Activated T-cell treated with anti-CD3 and anti-CD28 coated beads, Interleukin-2, amount 50 U/mL, for 48 hours (primary cell): ENCODE data around the gene ZNF398.
A peak's percentile ranks its signal among the peaks of the same experiment; 100 is the strongest.
"Not testable (repeated sequence)": the region's sequence is repeated elsewhere in the genome, so short reads cannot be mapped to it uniquely, and the experiment has no call there.

ENCODE experiments used
- DNase-seq, 2 experiments: peaks; one replicate each; pipeline ENCODE4 v3.0.0-alpha.2; 2020

ZNF398 gene

DNA sequence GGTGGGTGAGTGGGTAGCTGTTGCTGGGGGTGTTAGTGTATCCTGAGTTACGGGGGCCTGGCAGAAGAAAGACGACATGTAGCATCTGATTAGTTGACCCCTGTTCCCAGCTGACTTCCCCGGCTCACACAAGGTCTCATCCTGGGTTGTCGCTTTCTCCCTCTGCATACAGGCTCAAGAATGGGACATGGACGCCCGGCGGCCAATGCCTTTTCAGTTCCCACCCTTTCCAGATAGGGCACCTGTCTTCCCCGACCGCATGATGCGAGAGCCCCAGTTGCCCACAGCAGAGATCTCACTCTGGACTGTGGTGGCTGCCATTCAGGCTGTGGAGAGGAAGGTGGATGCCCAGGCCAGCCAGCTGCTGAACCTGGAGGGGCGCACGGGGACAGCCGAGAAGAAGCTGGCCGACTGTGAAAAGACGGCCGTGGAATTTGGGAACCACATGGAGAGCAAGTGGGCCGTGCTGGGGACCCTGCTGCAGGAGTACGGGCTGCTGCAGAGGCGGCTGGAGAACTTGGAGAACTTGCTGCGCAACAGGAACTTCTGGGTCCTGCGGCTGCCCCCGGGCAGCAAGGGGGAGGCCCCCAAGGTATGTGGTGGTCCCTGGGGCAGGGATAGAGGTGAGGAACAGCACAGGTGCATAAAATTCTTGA lies 51.0 kb downstream of the ZNF398 start:
- DNase-seq, result no peak

DNA sequence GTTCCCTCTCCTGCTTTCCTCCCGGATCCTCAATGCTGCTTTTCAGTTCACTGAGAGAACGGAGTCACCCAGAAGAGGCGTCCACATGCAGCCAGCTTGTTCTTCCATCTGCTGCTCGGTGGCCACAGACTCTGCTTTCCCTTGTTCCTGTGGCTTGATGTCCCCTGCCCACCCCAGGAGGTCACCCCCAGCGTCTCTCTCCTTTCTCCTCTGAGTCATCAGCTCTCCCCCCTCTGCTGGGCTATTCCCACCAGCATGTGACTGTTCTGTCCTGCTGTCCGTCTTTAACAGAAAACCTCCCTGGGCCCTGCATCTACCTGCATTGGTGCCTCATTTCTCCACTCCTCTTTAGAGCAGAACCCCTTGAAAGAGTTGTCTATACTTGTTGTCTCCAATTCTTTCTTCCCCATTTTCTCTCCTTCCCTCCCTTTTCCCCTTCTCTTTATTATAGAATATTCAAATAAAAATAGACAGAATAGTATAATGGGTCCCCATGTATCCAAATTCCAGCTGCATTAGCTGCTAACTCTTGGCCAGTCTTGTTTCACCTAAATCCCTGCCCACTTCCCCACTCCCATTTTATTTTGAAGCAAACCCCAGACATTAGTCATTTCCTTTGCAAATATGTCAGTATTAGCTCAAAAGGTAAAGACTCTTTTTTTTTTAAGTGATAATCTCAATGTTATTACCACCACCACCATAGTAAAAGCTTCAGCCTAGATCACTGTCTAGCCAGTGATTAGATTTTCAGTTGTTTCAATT lies 52.2 kb downstream of the ZNF398 start:
- DNase-seq, result no peak

DNA sequence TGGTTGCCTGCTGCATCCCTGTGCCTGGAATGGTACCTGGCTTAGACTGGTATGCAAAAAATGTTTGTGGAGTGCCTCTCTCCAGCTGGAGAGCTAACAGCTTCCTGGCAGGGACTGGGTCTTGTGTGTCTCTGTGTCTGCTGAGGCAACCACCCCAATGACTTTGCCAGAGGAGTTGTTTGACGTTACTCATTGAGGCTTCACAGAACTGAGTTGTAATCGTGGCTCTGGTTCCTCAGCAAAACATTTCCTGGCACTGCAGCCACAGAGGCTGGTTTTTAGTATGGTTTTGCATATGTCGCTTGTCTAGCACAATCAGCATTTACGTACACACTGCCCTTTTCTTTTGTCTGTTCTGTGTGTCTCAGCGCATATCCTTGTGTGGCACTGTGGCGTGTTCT lies 55.6 kb downstream of the ZNF398 start:
- DNase-seq, result peak; percentile 39 to 56

DNA sequence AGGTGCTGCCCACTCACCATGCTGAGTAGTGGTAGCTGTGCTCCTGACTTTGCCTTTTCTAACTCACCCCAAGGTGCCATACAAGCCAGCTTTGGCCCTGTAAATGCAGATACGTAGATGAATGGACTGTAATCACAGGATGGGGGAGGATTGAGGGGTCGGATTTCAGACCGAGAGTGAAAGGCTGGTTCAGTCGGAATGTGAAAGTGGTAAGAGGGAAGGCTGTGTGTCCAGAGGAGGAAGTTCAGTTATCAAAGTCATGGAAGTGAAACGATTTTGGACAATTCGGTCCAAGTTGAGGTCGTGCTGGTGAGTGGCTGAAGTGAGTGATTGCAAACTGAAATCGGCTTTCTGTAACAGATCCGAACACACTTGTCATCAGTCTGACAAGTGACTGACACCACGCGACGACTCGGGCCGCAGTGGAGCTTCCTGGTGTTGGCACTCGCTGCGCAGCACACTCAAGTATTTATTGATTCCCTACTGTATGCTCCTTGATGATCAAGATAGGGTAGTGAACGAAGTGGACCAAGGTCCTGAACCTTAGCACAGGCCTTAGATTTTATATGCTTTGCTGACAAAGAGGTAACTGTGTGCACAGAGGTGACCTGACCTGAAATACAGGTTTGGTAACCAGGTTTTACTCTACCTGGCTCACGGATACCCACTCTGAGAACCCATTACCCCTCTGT lies 58.6 kb downstream of the ZNF398 start:
- DNase-seq, result no peak

DNA sequence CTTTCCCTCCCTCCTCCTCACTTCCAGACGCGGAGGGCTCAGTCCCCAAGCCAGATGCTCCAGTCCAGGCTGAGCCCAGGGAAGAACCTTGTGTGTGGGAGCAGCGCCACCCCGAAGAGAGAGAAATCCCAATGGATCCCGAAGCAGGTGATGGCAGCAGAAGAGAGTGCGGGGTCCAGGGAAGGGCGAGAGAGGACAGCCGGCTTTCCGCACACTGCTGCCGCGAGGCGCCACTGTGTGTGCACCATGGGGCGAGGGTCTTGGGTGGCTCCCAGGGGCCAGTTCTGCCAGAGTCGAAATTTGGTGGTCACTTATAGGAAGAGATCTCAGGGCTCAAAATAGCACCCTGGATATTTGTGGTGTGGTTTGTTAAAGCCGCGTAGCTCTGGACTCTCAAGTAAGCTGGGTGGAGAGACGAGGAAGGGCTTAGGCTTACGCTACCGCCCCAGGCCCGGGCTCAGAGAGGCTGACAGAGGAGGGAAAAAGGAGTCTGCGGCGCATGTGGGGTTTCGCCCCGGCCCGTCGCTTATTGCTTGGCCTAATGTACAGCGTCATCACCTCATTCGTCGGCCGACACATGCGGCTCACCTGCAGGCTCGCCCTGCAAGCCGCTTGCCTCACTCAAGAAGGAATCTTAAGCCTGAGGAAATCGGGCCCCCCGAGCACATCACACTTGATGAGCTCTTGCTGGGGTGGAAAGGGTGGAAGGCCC lies 60.2 kb downstream of the ZNF398 start:
- no peak for DNase-seq

DNA sequence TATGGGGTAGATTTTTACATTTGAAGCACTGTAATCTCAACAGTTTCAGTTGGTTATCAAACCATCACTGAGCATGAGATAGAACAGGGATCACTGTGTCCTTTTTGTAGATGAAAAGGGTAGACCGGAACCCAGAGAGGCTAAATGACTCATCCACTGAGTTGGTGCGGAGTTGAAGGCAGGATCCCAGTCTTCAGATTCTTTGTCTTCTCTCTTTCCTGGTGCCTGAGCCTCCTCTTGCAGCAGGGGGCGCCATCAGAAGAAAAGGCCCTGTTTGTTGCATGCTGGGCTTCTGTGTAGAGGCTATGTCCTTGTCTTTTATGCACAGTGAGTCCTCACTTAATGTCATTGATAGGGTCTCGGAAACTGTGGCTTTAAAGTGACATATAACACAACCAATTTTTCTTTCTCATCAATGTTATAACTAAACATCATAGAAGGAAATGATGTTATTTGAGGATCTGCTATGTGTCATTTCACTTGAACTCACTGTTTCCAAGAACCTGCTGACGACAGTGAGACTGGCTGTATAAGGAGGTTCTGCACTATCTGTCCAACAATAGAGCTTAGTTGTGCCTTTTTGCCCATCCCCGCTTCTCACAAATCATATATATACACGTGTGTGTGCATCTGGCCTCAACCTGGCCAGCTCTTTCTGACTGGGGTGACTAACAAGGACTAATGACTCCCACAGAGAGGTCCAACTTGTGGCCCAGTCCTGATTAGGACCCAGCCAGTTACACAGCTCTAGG lies 62.4 kb downstream of the ZNF398 start:
- DNase-seq, result peak; percentile 95 to 98

DNA sequence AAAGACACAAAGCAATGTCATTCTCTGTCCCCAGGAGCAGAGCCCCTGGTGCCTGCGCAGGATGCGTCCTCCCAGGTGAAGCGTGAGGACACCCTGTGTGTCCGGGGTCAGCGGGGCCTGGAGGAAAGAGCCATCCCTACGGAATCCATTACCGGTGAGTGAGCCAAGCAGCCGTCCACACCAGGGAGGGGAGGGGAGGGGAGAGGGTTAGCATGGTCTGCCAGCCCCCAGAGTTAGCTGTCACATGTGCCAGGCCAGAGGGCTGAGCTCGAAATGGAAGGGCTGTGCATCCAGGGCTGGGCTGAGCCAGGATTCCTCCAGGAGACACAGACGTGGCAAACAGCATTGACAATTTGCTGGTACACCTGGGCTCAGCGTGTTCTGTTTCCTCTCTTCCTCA lies 63.3 kb downstream of the ZNF398 start:
- no peak for DNase-seq

DNA sequence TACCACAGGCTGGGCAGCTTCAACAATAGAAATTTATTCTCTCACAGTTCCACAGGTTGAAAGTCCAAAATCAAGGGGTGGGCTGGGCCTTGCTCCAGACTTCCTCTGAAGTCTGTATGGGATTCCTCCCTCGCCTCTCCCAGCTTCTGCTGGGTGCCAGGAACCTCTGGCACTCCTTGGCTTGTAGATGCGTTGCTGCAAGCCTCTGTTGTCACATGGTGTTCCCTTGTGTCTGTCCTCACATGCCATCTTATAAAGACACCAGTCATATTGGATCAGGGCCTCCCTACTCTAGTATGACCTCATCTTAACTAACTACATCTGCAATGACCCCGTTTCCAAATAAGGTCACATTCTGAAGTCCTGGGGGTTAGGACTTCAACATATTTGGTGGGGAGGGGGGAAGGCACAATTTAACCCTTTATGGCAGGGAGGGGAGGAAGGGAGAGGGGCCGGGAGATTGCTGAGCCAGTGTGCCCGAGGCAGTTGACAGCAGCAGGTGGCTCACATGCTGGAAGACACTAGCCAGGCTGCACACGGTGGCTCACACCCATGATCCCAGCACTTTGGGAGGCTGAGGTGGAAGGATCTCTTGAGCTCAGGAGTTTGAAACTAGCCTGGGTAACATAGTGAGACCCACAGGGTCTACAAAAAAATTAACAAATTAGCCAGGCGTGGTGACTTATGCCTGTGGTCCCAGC lies 66.9 kb downstream of the ZNF398 start:
- no peak for DNase-seq

DNA sequence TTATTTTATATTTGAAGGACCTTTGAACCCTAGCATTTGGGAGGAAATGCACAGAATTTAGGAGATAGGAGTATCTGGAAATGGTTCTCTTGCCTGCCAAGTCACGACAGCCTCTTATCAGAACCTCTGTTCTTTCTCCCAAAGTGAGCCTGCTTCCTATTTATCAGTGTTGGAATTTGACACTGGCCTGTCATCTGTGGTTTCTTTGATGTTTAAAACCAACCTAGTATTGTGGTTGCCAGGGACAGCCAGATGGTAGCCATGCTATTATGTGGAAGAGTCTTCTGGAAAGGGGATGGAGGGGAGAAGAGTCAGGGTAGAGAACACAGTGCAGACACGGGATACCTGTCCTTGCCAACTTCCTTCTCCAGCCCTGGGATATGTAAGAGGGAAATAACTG lies 69.1 kb downstream of the ZNF398 start:
- no peak for DNase-seq

DNA sequence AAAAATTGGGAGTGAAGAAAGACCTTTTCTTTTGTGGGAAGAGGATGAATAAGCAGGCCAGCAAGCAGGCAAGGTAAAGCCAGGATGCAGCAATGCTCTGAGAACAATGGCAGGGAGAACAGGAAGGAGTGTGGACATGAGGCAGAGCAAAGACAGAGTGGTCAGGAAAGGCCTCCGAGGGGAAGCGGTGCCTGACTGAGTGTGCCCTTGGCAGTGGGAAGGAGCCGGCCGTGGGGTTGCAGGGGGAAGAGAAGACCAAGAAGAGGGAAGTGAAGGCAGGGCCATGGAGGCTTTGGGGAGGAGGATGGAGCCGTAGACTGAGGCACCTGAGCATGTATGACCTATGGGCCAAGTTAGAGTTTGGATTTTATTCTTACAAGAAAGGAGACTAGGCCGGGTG lies 70.3 kb downstream of the ZNF398 start:
- no peak for DNase-seq

DNA sequence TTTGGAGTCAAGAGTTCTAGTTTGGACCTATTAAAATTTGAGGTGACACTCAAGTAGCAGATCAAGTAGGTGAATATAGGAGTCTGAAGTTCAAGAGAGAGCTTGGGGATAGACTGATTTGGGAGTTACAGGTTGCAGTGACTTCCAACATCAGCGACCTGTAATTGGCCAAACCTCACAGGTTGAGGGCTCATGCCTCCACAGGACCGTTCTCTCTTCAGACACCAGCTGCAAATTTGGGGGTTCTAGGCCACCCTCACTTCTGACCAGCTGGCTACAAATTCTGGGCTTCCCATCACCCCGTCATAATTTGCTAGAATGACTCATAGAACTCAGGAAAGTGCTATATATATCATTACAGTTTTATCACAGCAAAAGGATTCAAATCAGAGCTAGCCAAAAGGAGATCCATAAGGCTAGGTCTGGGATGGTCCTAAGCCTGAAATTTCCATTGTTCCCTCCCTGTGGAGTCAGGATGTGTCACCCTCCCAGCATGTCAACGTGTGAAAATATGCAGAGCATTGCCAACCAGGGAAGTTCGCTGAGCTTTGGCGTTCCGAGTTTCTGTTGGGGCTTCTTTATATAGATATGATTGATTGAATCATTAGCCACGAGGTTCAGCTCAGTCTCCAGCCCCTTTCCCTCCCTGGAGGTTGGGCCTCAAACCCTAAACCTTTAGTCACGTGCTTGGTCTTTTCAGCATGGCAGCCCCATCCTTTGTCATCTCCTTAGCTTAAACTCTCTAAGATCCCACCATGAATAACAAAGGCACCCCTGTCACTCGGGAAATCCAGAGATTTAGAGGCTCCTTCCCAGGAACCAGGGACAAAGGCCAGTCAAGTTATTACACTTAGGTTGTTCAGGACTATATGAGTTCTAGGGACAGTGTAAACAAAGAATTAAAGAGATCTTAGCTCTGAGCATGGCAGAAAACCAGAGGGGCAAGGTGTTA lies 71.5 kb downstream of the ZNF398 start:
- no peak for DNase-seq

DNA sequence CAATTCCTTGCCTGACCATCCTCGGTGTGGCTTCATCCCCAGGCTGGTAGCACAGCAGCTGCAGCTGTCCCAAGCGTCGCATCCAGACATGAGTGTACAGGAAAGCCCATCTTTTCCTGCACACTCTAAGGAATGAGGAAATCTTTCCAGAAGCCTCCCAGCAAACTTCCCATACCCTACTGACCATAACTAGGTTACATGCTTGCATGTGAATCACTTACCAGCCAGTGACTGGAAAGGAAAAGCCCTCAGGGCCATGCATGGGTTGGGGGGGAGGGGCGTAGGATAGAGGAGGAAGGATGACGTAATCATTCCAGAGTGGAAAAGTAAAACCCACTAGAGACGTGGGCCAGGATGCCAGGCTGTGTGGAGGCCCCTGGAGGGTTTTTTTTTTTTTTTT lies 73.3 kb downstream of the ZNF398 start:
- no peak for DNase-seq

DNA sequence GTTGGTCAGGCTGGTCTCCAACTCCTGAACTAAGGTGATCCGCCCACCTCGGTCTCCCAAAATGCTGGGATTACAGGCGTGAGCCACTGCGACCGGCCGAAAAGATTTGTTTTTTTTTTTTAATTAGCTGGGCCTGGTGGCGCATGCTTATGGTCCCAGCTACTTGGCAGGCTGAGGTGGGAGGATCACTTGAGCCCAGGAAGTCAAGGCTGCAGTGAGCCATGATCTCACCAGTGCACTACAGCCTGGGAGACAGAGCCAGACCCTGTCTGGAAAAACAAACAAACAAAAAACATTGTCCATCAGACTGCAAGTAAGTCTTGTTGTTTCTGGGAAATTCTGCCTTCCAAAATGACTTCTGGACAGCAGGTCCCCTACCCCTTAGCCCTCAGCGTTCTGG lies 75.9 kb downstream of the ZNF398 start:
- DNase-seq, result no peak

DNA sequence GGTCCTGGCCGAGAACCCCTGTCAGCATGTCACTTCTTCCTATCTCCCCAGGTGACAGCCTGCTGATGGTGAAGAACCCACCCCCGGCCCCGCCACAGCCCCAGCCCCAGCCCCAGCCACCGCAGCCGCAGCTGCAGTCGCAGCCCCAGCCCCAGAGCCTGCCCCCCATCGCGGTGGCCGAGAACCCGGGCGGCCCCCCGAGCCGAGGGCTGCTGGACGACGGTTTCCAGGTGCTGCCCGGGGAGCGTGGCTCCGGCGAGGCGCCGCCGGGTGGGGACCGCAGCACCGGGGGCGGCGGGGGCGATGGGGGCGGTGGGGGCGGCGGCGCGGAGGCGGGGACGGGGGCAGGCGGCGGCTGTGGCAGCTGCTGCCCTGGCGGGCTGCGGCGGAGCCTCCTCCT lies 76.5 kb downstream of the ZNF398 start:
- DNase-seq, result no peak

DNA sequence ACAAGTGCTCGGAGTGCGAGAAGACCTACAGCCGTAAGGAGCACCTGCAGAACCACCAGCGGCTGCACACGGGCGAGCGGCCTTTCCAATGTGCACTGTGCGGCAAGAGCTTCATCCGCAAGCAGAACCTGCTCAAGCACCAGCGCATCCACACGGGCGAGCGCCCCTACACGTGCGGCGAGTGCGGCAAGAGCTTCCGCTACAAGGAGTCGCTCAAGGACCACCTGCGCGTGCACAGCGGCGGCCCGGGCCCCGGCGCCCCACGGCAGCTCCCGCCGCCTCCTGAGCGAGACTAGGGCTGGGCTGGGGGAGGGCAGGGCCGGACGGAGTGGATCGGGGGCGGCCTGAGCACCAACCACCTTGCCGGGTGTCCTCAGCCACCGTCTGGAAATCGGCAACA lies 77.1 kb downstream of the ZNF398 start:
- DNase-seq, result no peak

DNA sequence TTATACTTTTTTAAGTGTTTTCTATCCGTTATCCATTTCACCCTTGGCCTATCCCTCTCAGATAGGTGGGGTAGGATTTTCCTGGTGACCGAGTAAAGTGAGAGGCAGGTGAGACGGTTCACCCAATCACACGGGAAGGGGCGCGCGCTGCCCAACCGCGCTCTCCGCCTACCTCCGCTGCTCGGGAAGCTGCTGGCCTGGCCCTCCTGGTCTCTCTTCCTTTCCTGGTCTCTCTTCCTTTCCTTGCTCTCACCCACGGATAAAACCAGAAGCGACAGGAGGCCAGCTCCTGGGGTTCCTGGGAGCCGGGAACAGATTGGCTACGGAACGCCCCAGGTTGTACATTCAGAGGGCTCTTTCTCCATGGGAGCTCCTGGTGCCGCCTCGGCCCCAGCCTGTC lies 77.9 kb downstream of the ZNF398 start:
- no peak for DNase-seq

DNA sequence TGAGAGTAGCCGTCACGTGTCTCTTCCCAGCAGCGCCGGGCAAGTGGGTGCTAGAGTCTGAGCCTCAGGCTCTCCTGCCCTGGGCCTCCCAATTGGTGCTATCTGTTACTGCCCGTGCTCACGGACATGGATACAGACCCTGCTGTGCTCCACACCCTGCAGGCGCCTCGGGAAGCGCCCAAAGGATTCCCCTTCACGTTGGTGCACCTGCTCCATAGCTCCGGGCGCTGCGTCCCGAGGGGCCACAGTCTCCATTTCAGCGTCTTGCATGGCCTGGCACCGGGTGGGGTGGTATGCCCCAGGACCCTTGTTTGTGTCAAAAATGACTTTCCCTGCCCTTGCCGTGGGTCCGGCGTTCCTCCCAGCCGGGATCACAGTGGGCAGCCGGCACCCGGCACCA lies 78.4 kb downstream of the ZNF398 start:
- DNase-seq, result no peak

DNA sequence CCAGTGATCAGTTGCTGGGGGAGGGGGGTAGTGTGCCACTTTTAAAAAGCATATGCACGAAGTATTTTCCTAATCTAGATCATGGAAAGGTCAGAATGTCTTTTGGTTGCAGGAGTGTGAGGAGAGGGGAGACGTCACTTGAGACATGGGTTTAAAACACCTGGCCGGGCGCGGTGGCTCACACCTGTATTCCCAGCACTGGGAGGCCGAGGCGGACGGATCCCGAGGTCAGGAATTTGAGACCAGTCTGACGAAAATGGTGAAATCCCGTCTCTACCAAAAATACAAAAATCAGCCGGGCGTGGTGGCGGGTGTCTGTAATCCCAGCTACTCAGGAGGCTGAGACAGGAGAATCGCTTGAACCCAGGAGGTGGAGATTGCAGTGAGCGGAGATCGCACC lies 79.1 kb downstream of the ZNF398 start:
- DNase-seq, result not testable (repeated sequence)

DNA sequence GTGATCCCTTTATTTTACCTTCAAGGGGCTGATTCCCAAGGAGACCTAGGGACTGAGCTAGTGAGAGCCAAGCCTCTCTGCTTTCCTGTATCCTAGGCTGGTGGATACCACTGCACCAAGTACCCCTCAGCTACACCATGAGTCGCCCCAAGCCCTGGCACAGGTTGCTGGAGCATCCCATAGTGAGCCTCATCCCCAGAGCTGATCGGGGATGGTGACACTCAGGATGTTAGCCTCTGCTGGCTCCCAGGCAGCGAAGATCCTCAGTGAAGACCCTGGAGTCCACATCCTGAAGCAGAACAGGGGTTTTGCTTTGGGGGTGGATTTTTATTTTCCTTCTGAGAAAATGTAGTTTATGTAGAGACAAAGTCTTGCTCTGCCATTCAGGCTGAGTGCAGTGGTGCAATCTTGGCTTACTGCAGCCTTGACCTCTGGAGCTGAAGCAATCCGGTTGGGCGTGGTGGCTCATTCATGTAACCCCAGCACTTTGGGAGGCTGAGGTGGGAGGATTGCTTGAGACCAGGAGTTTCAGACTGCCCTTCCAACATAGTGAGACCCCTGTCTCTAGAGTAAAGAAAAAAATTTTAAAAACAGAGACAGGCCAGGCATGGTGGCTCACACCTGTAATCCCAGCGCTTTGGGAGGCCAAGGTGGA lies 79.7 kb downstream of the ZNF398 start:
- no peak for DNase-seq

DNA sequence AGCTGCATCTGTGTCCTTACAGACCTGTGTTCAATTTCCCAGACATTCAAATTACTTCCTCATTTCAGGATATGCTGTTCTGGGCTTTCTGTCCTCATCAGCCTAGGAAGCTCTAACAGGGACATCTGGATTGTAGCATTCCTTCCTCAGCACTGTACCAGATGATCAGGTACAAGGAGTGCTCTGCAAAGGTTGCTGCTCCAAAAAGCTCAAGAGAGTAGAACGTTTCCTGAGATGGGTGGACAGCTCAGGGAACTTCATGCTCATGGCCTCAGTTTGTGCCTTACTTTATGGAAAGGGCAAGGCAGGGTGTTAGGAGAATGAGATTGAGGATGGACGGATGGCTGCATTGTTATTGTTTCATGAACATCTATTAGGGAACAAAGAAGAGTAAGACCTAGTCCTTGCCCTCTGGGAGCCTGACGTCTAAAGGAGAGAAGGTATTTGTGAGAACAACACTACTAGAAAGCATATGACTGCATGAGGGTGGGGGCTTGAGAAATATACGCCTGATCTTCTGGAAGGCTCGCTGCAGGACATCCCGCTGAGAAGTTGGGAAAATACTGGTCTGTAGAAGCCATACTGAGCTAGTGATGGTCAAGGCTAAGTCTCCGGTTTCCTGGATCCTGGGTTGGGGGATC lies 81.7 kb downstream of the ZNF398 start:
- DNase-seq, result no peak
